GM13976 (cell line): ENCODE results near the gene FRMD4A.
"Not testable (repeated sequence)": the region's sequence is repeated elsewhere in the genome, so short reads cannot be mapped to it uniquely, and the experiment has no call there.

ENCODE experiments used
- DNase-seq: peaks from one replicate; pipeline ENCODE4 v3.0.0; 2012; ENCODE audit warnings: low spot score
- in situ Hi-C: fragments of 300-500 bp; cut with MboI; formaldehyde crosslinking; loops from one replicate; pipeline ENCODE4 v1.12.0; 2022; ENCODE audit warnings: low sequenced_read_pairs, mixed read lengths, inconsistent platforms; ENCODE audit not compliant: unreplicated experiment
- TF ChIP-seq, protein P1 (sequence below): IDR thresholded peaks from 2 replicates; pipeline ENCODE4 v1.5.1; 2012; ENCODE audit warnings: borderline replicate concordance, mild to moderate bottlenecking; ENCODE audit not compliant: insufficient read depth; ENCODE audit errors: extremely low read depth, missing control alignments, control extremely low read depth

Gene FRMD4A

GRCh38 chr10:14205233-14205632 is 125.5 kb downstream of the FRMD4A start:
- TF ChIP-seq, protein P1, sequence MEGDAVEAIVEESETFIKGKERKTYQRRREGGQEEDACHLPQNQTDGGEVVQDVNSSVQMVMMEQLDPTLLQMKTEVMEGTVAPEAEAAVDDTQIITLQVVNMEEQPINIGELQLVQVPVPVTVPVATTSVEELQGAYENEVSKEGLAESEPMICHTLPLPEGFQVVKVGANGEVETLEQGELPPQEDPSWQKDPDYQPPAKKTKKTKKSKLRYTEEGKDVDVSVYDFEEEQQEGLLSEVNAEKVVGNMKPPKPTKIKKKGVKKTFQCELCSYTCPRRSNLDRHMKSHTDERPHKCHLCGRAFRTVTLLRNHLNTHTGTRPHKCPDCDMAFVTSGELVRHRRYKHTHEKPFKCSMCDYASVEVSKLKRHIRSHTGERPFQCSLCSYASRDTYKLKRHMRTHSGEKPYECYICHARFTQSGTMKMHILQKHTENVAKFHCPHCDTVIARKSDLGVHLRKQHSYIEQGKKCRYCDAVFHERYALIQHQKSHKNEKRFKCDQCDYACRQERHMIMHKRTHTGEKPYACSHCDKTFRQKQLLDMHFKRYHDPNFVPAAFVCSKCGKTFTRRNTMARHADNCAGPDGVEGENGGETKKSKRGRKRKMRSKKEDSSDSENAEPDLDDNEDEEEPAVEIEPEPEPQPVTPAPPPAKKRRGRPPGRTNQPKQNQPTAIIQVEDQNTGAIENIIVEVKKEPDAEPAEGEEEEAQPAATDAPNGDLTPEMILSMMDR: no peak
- in situ Hi-C loops: loop anchor here (25.0 kb wide), 1 partner anchor 607 kb away; no protein-coding TSS in a partner anchor

DNA sequence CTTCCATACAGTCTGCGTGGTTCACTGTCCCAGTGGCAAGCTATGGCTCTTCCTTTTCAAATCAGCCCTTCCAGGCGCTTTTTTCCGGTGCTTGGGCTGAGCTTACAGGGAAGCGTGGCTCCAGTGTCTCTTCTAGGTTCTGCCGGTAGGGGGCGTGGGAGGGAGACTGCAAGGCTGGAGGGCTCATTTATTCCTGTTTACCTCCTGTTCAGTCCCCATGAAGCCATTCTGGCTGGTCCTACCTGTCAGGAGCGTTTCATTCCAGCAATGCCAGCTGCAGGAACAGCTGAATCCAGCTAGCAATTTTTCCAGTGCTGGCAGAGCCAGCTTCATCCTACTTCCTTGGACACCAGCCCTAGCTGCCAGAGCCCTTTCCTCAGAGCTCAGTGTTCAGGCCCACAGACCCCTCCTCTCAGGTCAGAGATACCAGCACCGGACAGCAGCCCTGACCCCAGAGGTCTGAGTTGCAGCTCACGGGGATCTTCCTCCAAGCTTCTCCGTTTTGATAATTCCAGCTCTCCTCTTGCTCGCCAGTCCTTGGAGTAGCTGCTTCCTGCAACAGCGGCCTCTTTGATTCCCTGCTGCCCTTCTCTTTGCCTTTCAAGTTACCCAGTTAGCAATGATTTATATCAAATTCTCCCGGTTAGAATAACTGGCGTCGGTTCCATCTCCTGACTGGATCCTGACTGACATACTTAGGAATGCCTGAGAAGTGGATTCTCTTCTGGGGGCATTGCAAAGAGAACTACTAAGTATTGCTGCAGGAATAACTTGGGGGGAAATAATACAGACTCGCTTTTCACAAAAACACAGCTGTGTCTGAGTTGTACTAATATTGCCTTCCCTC is 129.8 kb downstream of the FRMD4A start:
- TF ChIP-seq, protein P1: no peak
- in situ Hi-C loops: loop anchor here (25.0 kb wide), 1 partner anchor 611 kb away; no protein-coding TSS in a partner anchor
- DNase-seq: no peak

More at GRCh38 chr10:14205233-14205632, 125.5 kb downstream of the FRMD4A start:
- DNase-seq: no peak

- in situ Hi-C loops, DNase-seq: not testable (repeated sequence)
Measured at GRCh38 chr10:14199098-14199497, 131.6 kb downstream of the FRMD4A start.

GRCh38 chr10:14198078-14198477 is 132.6 kb downstream of the FRMD4A start:
- DNase-seq: no peak
- in situ Hi-C loops: no loop called here
- TF ChIP-seq, protein P1: no peak

GRCh38 chr10:14196113-14196512 is 134.6 kb downstream of the FRMD4A start:
- in situ Hi-C loops: no loop called here
- DNase-seq: no peak
- TF ChIP-seq, protein P1: no peak

GRCh38 chr10:14195433-14195832 is 135.3 kb downstream of the FRMD4A start:
- TF ChIP-seq, protein P1: no peak
- in situ Hi-C loops: no loop called here
- DNase-seq: no peak

GRCh38 chr10:14192746-14193145 is 138.0 kb downstream of the FRMD4A start:
- in situ Hi-C loops: no loop called here
- TF ChIP-seq, protein P1: no peak
- no peak for DNase-seq
